SK-N-MC (cell line): ENCODE measurements around the gene DUSP9.

Experiments used
- EZH2 ChIP-seq: fragments of 200-600 bp; sonication (generic); IDR thresholded peaks from one replicate; pipeline ENCODE4 v1.6.1; 2017; ENCODE audit warnings: antibody characterized with exemption
- POLR2AphosphoS5 ChIP-seq: IDR thresholded peaks from 2 replicates; pipeline ENCODE4 v1.6.1; 2012; ENCODE audit warnings: mild to moderate bottlenecking, low read depth, low read length, borderline replicate concordance

DNA sequence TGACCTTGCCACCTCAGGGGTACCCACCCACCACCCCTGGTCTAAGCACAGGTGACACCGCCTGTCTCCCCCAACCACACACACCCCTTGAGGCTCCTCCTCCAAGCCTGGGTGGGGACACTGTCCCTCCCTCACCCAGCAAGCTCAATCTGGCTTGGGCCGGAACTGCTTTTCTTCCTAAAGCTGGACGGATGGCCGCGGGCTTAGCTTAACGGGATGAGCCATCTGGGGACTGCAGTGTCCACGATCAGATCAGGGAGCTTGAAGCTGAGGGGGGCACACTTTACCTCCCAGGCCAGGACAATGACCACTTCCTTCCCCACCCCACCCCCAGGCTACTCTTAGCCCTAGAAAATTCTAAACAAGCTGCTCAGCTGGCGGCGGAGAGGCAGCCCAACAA lies 39.7 kb downstream of the DUSP9 start:
- TF ChIP-seq POLR2AphosphoS5 (no peak), EZH2 (no peak)
